ENCODE measurements around the gene CHRFAM7A. TPM values are rescaled to one million over a fixed set of nuclear protein-coding genes. Genes with fewer than 3 reads are reported as not detected.
"Not testable (repeated sequence)": the region's sequence is repeated elsewhere in the genome, so short reads cannot be mapped to it uniquely, and the experiment has no call there.

The CHRFAM7A gene
- total RNA-seq (2014; rRNA removed; shearing (Covaris generic); ENCODE audit: low replicate concordance), result 0.34 and 8.6 TPM in 2 replicates

DNA sequence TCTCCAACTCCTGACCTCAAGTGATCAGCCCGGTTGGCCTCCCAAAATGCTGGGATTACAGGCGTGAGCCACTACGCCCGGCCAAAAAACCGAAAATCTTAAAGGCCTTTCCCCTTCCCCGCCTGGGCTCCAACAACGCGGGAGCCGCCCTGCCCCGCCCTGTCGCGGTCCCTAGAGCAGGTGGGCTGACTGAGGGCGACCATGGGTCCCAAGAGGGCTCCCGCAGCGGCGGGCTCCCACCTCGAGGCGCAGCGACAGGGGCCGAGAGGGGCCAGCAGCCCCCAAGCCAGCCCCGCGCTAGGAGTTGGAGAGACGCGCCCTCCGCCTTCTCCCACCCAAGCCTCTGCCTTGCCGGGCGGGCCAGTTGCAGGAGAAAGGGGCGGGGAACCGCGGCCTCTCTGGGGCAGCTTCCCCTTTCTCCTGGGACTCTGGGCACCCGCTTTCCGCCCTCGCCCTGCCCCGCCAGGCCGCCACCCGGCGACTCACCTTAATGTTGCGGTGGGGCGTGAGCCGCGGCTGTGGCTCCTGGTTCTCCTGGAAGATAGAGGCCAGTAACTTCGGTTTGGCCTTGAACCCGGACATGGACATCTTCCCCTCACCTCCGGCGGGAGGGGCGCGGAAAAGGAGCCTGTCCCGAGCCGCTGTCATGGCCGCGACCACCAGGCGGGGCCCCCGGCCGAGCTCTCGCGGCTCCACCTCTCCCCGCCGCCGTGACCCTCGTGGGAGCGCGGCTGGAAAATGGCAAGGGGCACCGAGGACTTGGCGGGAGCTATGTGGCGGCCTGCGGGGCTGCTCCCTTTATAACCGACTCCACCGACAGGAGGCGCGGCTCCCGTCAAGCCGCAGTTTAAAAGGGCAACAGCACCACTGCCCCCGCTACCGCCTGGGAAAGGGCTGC lies at the start of gene CHRFAM7A:
Gene CHRFAM7A (minus strand): TSS at position 775 of the 898 bp plus-strand sequence. CDS start 10,189 bp downstream, outside the sequence.
- in situ Hi-C loops (cut with HindIII; ENCODE audit: low pct_unique_long_range_greater_than_20kb, low sequenced_read_pairs), result not testable (repeated sequence)

DNA sequence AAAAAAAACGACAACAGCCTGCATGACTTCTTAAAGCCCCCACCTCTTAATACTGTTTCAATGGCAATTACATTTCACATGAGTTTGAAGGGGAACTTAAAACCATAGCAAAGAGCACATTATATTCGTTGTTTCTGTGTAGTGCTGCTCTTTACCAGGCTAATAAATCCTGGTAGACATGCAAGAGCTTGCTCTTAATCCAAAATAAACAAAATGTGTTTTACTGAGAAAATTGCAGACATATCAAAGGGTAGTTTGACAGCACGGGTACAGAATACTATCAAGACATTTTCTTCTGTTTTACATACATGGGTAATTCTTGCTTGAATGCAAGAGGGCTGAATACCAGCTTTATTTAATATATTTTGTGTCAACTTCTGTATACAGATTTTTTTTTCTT lies 45.0 kb upstream of the CHRFAM7A start:
- in situ Hi-C loops (cut with HindIII; ENCODE audit: low pct_unique_long_range_greater_than_20kb, low sequenced_read_pairs), result not testable (repeated sequence)

More for the DNA sequence above, at the start of gene CHRFAM7A:
- DNase-seq (ENCODE audit: low read depth), result not testable (repeated sequence)

DNA sequence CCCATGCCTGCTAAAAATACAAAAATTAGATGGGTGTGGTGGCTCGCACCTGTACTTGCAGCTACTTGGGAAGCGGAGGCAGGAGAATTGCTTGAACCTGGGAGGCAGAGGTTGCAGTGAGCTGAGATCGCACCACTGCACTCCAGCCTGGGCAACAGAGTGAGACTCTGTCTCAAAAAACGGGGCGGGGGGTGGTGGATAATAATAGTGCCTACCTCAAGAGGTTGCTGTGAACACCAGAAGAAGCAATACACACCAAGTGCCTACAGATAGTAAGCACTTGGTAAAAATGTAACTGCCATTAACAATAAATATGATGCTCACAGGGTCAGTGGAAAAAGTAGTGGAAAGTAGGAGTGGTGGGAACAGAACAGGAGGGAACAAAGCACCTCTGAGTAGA lies 42.5 kb upstream of the CHRFAM7A start:
- in situ Hi-C loops (cut with HindIII; ENCODE audit: low pct_unique_long_range_greater_than_20kb, low sequenced_read_pairs); DNase-seq (ENCODE audit: low read depth): not testable (repeated sequence)

More for the DNA sequence above, 45.0 kb upstream of the CHRFAM7A start:
- DNase-seq (ENCODE audit: low read depth), result not testable (repeated sequence)

DNA sequence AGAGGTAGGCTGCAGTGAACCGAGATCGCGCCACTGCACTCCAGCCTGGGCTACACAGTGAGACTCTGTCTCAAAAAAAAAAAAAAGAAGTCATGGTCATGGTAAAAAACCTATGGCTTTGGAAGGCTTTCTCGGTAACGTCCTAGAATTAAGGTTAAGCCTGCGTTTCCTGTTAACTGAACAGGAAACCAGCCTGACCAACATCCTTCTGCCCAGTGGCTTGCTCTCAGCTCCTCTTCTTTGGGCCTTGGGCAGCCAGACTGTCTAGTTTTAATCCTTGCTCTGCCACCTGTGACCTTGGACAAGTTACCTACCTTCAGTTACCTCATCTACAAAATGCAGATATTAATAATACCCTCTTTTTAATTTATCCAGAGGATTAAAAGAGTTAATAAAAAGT lies 27.4 kb upstream of the CHRFAM7A start:
- in situ Hi-C loops (cut with HindIII; ENCODE audit: low pct_unique_long_range_greater_than_20kb, low sequenced_read_pairs), result not testable (repeated sequence)

DNA sequence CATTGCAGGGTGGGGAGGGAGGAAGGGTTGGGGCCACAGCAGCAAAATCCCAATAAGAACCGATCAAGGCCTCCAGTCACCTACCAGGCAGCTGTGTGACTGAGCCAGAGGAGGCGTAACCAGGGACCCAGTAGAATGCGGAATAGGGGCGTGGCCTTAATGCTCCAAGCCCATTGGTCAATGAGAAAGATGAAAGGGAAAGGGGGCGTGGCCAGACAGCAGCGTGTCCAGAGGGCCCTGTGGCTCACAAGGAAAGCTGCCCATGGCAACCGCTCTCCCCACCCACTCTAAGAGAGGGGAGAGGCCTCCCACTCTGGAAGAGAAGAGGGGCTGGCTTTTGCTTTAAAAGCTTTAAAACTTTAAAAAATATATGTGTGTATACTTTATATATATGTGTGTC lies 20.8 kb upstream of the CHRFAM7A start, which contains the start of gene GOLGA8R:
Gene GOLGA8R (minus strand): TSS at position 101 of the 400 bp plus-strand sequence. CDS start 98 bp downstream, at position 3.
- DNase-seq (ENCODE audit: low read depth); in situ Hi-C loops (cut with HindIII; ENCODE audit: low pct_unique_long_range_greater_than_20kb, low sequenced_read_pairs): not testable (repeated sequence)

More for the DNA sequence above, 27.4 kb upstream of the CHRFAM7A start:
- DNase-seq (ENCODE audit: low read depth), result not testable (repeated sequence)

DNA sequence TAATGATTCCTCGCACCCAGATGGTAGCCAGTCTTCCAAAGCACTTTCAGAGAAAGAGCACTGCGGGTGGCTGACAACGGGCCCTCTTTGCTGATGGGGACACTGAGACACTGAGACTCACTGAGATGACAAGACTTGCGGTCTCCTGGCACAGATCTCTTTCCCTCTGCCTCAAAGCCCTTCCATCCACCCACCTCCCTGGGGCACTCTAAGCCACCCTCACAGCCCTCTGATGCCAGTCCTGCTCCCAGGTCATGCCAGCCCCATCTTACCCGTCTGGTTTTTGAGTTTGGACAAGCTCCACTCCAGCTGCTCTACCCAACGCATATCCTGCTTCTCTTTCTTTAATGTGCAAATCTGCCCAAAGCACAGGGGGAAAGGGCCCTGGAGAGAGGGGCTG lies 14.3 kb upstream of the CHRFAM7A start:
- in situ Hi-C loops (cut with HindIII; ENCODE audit: low pct_unique_long_range_greater_than_20kb, low sequenced_read_pairs), result not testable (repeated sequence)

DNA sequence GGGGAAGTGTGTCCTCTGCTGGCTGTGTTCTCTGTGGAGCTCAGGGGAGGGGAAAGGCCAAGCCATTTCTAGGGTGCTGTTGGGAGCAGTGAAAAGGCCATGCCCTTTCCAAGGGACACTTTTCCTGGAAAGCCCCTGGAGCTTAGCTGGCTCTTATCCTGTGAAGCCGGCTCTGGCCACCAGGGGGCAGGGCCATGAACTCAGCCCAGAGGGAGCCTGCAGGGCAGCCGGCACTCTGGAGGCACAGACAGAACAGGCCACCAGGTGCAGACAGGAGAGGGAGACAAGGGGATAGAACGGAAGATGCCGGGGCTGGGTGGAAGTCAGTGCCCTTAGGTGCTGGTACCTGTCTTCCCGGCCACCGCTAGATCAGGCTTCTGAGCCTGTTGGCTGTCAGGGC lies 5.6 kb upstream of the CHRFAM7A start:
- DNase-seq (ENCODE audit: low read depth); in situ Hi-C loops (cut with HindIII; ENCODE audit: low pct_unique_long_range_greater_than_20kb, low sequenced_read_pairs): not testable (repeated sequence)

More for the DNA sequence above, 14.3 kb upstream of the CHRFAM7A start:
- not testable (repeated sequence) for DNase-seq (ENCODE audit: low read depth)

DNA sequence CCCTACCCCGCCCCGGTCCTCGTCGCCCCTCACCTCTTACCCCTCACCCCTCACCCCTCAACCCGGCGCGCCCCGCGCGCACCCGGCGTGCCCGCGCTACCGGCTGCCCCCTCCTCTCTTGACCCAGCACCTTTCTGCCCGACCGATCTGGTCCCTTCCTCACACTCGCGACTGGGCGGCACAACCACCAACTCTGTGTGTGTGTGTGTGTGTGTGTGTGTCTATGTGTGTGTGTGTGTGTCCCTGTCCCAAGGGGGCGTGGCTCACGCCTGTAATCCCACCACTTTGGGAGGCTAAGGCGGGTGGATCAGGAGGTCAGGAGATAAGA lies 288 bp upstream of the CHRFAM7A start:
- in situ Hi-C loops (cut with HindIII; ENCODE audit: low pct_unique_long_range_greater_than_20kb, low sequenced_read_pairs); DNase-seq (ENCODE audit: low read depth): not testable (repeated sequence)

DNA sequence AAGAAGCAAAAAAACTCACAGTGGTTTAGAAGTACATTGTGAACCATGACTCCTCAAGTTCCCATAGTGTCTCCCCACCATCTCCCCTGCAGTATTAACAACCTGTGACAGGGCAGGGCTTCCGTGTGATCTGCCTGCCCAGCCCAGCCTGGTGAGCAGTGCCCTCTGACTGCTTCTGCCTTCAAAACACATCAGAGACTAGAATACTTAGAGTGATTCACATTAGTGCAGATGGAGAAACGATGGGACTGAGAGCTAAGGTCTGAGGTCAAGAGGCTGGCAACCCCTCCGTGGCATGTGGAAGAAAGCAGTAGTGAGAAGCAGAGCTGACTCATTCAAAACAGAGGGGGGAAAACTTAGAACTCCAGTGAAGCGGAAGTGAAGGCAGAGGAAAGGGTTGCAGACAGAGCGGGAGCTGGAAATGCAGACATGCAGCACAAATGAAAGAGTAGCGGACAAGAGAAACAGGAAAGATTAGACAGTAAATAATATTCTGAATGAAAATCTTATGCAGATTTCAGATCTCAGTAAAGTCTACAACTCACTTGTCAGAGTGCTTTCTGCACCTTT lies 6.9 kb downstream of the CHRFAM7A start:
- in situ Hi-C loops (cut with HindIII; ENCODE audit: low pct_unique_long_range_greater_than_20kb, low sequenced_read_pairs); DNase-seq (ENCODE audit: low read depth): not testable (repeated sequence)

DNA sequence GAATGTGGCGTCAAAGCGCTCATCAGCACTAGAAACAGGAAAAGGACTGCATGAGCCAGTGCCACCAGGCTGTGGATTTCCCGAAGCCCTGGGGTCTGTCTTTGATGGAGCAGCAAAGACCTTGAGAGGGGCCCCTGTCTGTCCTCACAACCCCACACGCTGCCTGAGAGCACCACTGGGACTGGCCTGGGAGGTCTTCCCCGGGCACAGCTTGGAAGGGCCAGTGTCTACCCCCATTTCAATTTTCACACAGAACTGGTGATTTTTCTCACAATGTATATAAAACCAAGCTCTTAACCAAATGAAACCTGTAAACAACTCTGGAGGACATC lies 16.3 kb downstream of the CHRFAM7A start:
- in situ Hi-C loops (cut with HindIII; ENCODE audit: low pct_unique_long_range_greater_than_20kb, low sequenced_read_pairs); DNase-seq (ENCODE audit: low read depth): not testable (repeated sequence)

DNA sequence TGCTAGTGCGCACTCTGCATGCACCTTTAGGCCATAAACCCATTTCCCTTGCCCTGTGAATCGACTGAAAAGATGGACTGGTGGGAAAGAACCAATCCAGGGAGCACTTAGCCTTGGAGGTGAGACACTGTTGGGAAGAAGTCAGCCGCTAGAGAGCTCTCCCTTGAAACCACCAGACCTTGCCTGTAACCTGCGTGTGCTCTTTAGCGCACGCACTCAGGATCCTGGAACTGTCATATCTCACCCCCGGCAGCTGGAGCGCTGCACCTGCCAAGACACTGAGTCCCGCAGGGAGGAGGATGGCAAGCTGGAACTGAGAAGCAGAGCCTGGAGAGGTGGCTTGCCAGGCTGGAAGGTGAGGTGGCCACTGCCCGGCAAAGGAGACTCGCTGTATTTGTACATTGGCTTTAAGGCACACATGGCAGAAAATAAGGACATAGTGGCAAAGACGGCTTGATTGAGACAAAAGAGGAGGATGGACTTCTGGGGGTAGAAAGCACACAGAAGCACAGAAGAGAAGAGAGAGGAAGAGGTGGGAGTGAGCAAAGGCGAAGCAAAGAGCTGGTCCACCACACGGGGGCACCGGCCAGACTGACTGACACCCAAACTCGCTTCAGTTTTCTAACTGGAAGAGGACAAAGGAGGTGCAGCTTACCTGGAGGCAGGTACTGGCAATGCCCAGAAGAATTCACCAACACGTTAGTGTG lies 16.8 kb downstream of the CHRFAM7A start:
- DNase-seq (ENCODE audit: low read depth); in situ Hi-C loops (cut with HindIII; ENCODE audit: low pct_unique_long_range_greater_than_20kb, low sequenced_read_pairs): not testable (repeated sequence)

DNA sequence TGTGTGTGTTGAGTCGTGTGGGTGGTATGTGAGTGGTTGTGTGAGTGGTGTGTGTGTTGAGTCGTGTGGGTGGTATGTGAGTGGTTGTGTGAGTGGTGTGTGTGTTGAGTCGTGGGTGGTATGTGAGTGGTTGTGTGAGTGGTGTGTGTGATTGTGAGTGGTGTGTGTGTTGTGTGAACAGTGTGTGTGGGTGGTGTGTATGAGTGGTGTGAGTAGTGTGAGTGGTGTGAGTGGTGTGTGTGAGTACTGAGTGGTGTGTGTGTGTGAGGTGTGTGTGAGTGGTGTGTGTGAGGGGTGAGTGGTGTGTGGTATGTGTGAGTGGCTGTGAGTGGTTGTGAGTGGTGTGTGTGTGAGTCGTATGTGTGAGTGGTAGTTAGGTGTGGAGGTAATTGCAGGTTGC lies 17.5 kb downstream of the CHRFAM7A start:
- DNase-seq (ENCODE audit: low read depth); in situ Hi-C loops (cut with HindIII; ENCODE audit: low pct_unique_long_range_greater_than_20kb, low sequenced_read_pairs): not testable (repeated sequence)

DNA sequence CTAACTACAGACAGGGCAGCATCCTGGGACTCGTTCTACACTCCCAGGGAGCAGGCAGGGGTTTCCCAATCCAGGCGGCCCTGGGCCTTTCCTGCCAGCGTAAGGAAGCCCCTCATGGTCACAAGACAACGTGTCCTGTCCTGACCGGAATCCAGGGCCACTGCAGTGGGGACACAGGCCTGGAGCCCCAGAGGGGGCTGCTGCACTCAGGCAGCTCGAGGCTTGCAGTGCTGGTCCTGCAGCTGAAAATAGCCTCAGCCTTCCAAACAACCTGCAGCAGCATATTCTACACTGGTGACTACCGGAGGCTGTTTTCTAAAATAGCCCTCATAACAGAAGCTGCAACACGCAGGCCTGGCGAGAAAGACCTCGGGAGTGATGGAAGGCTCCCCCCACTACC lies 18.5 kb downstream of the CHRFAM7A start:
- in situ Hi-C loops (cut with HindIII; ENCODE audit: low pct_unique_long_range_greater_than_20kb, low sequenced_read_pairs); DNase-seq (ENCODE audit: low read depth): not testable (repeated sequence)

DNA sequence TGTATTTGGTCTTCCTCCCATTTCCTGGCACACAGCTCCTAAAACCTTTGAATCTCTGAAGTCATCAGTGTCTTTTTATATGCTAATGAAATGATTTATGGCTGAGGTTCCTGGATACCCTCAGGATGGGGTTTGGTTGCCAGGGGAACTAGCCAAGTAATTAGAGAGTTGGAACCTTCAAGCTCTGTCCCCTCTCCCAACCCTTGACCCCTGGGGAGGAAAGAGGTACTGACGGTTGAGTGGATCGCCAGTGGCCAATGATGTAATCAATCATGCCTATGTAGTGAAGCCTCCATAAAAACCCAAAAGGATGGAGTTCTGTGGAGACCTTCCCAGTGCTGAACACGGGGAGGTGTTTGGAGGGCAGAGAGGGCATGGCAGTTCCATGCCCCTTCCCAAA lies 25.1 kb downstream of the CHRFAM7A start:
- DNase-seq (ENCODE audit: low read depth); in situ Hi-C loops (cut with HindIII; ENCODE audit: low pct_unique_long_range_greater_than_20kb, low sequenced_read_pairs): not testable (repeated sequence)

DNA sequence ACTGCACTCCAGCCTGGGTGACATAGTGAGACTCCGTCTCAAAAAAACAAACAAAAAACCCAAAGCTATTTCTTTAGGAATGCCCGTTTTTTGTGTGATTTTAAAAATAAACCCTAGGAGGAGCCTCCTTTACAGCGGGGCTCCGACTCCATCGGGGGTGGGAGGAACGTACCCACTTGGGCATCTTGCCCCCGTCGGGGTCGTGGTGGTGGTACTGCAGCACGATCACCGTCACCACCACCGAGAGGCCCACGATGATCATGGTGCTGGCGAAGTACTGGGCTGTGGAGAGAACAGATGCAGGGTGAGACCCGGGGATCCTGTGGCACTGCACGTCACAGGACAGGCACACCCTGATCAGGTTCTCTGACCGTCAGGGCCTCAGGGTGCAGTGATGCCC lies 26.1 kb downstream of the CHRFAM7A start:
- DNase-seq (ENCODE audit: low read depth); in situ Hi-C loops (cut with HindIII; ENCODE audit: low pct_unique_long_range_greater_than_20kb, low sequenced_read_pairs): not testable (repeated sequence)

DNA sequence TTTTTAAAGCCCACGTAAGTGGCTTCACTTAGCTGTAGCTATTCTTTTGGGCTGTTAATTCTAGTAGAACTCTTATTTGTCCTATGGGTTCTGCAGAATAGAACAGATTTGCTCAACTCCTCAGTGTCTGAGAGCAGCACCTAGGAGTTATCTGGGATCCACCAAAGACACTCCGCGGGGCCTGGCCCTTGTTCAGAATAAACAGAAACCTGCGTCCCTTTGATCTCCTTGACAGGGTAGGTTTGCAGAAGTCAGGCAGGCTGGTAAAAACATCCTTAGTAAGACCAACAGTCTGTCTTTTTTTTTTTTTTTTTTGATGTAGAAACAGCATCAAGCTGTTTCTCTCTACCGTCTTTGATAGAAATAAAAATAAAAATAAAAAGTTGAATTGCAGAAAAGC lies 31.9 kb downstream of the CHRFAM7A start:
- DNase-seq (ENCODE audit: low read depth); in situ Hi-C loops (cut with HindIII; ENCODE audit: low pct_unique_long_range_greater_than_20kb, low sequenced_read_pairs): not testable (repeated sequence)

DNA sequence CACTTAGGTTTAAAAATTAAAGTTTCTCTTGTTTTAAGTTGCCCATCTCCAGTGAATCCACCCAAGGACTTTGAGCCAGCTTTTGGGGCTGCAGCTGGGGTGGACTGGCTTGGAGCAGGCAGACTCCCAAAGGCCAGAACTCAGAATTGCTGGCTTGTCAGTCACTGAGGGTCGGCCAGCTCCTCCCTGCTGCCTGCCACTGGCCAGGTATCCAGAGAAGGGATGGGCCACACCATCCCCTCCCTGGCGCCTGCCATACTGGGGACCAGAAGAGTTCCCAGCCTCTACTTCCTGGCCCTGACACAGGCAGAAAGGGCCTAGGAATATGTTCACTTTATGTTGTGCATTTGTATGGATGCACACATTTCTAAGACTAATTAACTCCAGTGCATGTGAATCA lies 32.4 kb downstream of the CHRFAM7A start:
- in situ Hi-C loops (cut with HindIII; ENCODE audit: low pct_unique_long_range_greater_than_20kb, low sequenced_read_pairs), result not testable (repeated sequence)

DNA sequence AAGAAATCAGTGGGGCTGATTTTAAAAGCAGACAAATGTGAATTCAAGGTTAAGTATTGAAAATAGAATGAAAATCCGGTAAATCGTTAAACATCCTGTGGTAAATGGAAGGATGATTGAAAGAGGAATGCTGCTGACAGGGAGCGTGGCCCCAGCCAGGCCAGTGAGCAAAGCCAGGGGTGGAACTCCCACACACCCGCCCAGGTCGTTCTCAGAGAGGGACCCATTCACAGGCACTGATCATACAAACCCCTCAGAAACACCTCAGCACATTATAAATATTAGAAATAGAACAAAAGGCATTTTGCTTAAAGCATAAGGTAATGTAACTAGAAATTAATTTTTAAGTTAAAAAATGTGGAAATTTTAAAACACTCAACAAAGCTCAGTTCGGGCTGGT lies 38.3 kb downstream of the CHRFAM7A start:
- in situ Hi-C loops (cut with HindIII; ENCODE audit: low pct_unique_long_range_greater_than_20kb, low sequenced_read_pairs), result not testable (repeated sequence)

More for the DNA sequence above, 32.4 kb downstream of the CHRFAM7A start:
- not testable (repeated sequence) for DNase-seq (ENCODE audit: low read depth)

More for the DNA sequence above, 38.3 kb downstream of the CHRFAM7A start:
- not testable (repeated sequence) for DNase-seq (ENCODE audit: low read depth)

All from Caki2 (cell line).